Measurements from ENCODE around the gene TP53INP2. TPM values are rescaled to one million over a fixed set of nuclear protein-coding genes. Genes with fewer than 3 reads are reported as not detected.

Gene TP53INP2
- total and polyA plus RNA-seq, 2 of the 13 experiments (the other 11 are each of a cell fraction or from before 2014, with no cell fraction given): 5.2 to 18.8 TPM

DNA sequence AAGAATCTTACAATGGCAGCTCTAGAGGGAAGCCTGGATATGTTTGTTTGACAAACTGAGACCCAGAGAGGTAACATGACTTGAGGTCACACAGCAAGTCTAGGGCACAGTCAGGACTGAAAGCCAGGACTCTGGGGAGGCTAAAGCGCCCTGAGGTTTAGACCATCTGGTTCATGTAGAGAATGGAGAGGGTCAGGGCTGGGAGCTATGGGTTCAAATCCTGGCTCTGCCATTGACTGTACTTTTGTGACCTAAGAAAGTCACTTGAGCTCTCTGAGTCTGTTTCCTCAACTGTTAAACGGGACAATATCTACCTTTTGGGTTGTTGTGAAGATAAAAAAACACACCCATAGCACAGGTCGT lies 1.1 kb upstream of the TP53INP2 start (continued):
- TF ChIP-seq GMEB1 (CRISPR knock-in tag; IDR thresholded peaks at IDR 0.05; ENCODE audit: borderline replicate concordance) (no peak), ZNF772 (CRISPR knock-in tag; IDR thresholded peaks at IDR 0.05) (no peak), ZNF607 (CRISPR knock-in tag; IDR thresholded peaks at IDR 0.05; ENCODE audit: borderline replicate concordance) (no peak; the same call in 1 of the 2 replicates), SSRP1 (CRISPR knock-in tag; IDR thresholded peaks at IDR 0.05) (no peak), ZUFSP (CRISPR knock-in tag; IDR thresholded peaks at IDR 0.05; ENCODE audit: borderline replicate concordance) (no peak), ZNF841 (CRISPR knock-in tag; IDR thresholded peaks at IDR 0.05; ENCODE audit: borderline replicate concordance) (no peak), MED13 (CRISPR knock-in tag; IDR thresholded peaks at IDR 0.05) (no peak), ZNF382 (CRISPR knock-in tag; IDR thresholded peaks at IDR 0.05; ENCODE audit: borderline replicate concordance) (no peak), KDM4B (CRISPR knock-in tag; IDR thresholded peaks at IDR 0.05) (no peak), HHEX (CRISPR knock-in tag; IDR thresholded peaks at IDR 0.05) (no peak), MXI1 (IDR thresholded peaks at IDR 0.05; ENCODE audit: borderline replicate concordance, low read depth, low read length) (no peak), ZNF709 (CRISPR knock-in tag; IDR thresholded peaks at IDR 0.05) (no peak), NFIC (IDR thresholded peaks at IDR 0.05; ENCODE audit: low read length) (no peak), TRIM24 (CRISPR knock-in tag; IDR thresholded peaks at IDR 0.05) (no peak), PHB2 (IDR thresholded peaks at IDR 0.05; ENCODE audit: partially characterized antibody) (no peak), ZNF224 (CRISPR knock-in tag; IDR thresholded peaks at IDR 0.05) (no peak), TEAD3 (CRISPR knock-in tag; optimal IDR thresholded peaks at IDR 0.05; ENCODE audit: borderline replicate concordance) (no peak), ARNTL (CRISPR knock-in tag; IDR thresholded peaks at IDR 0.05) (no peak), NFYC (CRISPR knock-in tag; IDR thresholded peaks at IDR 0.05) (no peak), ZNF24 (IDR thresholded peaks at IDR 0.05) (no peak), NFRKB (IDR thresholded peaks at IDR 0.05) (no peak)
- TF ChIP-seq, protein P1, sequence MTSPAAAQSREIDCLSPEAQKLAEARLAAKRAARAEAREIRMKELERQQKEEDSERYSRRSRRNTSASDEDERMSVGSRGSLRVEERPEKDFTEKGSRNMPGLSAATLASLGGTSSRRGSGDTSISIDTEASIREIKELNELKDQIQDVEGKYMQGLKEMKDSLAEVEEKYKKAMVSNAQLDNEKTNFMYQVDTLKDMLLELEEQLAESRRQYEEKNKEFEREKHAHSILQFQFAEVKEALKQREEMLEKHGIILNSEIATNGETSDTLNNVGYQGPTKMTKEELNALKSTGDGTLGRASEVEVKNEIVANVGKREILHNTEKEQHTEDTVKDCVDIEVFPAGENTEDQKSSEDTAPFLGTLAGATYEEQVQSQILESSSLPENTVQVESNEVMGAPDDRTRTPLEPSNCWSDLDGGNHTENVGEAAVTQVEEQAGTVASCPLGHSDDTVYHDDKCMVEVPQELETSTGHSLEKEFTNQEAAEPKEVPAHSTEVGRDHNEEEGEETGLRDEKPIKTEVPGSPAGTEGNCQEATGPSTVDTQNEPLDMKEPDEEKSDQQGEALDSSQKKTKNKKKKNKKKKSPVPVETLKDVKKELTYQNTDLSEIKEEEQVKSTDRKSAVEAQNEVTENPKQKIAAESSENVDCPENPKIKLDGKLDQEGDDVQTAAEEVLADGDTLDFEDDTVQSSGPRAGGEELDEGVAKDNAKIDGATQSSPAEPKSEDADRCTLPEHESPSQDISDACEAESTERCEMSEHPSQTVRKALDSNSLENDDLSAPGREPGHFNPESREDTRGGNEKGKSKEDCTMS (CRISPR knock-in tag; conservative IDR thresholded peaks at IDR 0.05): no peak
- TF ChIP-seq, protein P2, sequence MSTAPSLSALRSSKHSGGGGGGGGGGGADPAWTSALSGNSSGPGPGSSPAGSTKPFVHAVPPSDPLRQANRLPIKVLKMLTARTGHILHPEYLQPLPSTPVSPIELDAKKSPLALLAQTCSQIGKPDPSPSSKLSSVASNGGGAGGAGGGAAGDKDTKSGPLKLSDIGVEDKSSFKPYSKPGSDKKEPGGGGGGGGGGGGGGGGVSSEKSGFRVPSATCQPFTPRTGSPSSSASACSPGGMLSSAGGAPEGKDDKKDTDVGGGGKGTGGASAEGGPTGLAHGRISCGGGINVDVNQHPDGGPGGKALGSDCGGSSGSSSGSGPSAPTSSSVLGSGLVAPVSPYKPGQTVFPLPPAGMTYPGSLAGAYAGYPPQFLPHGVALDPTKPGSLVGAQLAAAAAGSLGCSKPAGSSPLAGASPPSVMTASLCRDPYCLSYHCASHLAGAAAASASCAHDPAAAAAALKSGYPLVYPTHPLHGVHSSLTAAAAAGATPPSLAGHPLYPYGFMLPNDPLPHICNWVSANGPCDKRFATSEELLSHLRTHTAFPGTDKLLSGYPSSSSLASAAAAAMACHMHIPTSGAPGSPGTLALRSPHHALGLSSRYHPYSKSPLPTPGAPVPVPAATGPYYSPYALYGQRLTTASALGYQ (CRISPR knock-in tag; IDR thresholded peaks at IDR 0.05): no peak
- TF ChIP-seq, protein P3, sequence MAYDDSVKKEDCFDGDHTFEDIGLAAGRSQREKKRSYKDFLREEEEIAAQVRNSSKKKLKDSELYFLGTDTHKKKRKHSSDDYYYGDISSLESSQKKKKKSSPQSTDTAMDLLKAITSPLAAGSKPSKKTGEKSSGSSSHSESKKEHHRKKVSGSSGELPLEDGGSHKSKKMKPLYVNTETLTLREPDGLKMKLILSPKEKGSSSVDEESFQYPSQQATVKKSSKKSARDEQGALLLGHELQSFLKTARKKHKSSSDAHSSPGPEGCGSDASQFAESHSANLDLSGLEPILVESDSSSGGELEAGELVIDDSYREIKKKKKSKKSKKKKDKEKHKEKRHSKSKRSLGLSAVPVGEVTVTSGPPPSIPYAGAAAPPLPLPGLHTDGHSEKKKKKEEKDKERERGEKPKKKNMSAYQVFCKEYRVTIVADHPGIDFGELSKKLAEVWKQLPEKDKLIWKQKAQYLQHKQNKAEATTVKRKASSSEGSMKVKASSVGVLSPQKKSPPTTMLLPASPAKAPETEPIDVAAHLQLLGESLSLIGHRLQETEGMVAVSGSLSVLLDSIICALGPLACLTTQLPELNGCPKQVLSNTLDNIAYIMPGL (CRISPR knock-in tag; IDR thresholded peaks at IDR 0.05; ENCODE audit: borderline replicate concordance in 1 of 2, low read depth in 1 of 2): 0 out of 4 replicates have a peak, but pooled peaks of 1 of the 2 experiments have one; percentile 2
